ENCODE data around the gene UIMC1.

- TF ChIP-seq CTCF (IDR thresholded peaks at IDR 0.05) = no peak
- no peak for TF ChIP-seq EZH2 (IDR thresholded peaks at IDR 0.05; ENCODE audit: borderline replicate concordance, insufficient read depth, low read depth, low read length, poor library complexity, severe bottlenecking)
Observed at GRCh38 chr5:176929654-176930053, 76.9 kb downstream of the UIMC1 start.

All from B cell (primary cell).